H9 (cell line): ENCODE measurements around the gene VTN. TPM values are rescaled to one million over a fixed set of nuclear protein-coding genes. Genes with fewer than 3 reads are reported as not detected.

Source experiments
- DNase-seq: peaks from one replicate; pipeline ENCODE4 v3.0.0-alpha.2; 2017
- H2AFZ ChIP-seq: one replicate; pipeline ENCODE4 v1.6.1; 2013; ENCODE audit warnings: mild to moderate bottlenecking, low read length, control low read depth, moderate library complexity
- H2AK5ac ChIP-seq: 2 replicates; pipeline ENCODE4 v1.6.1; 2013; ENCODE audit warnings: low read length, control low read depth, mixed read lengths; ENCODE audit not compliant: insufficient read length
- H2BK120ac ChIP-seq: one replicate; pipeline ENCODE4 v1.6.1; 2013; ENCODE audit warnings: low read depth, mild to moderate bottlenecking, low read length, control low read depth, inconsistent platforms; ENCODE audit not compliant: poor library complexity, severe bottlenecking
- H2BK12ac ChIP-seq: 2 replicates; pipeline ENCODE4 v1.6.1; 2013; ENCODE audit warnings: low read length, control low read depth, mixed read lengths, low read depth; ENCODE audit not compliant: insufficient read length
- H2BK15ac ChIP-seq: 2 replicates; pipeline ENCODE4 v1.6.1; 2013; ENCODE audit warnings: low read depth, low read length, control low read depth
- H2BK20ac ChIP-seq: one replicate; pipeline ENCODE4 v1.6.1; 2013; ENCODE audit warnings: low read depth, mild to moderate bottlenecking, low read length, control low read depth, inconsistent platforms; ENCODE audit not compliant: poor library complexity, severe bottlenecking
- H2BK5ac ChIP-seq: 2 replicates; pipeline ENCODE4 v1.6.1; 2013; ENCODE audit warnings: low read length, control low read depth, mixed read lengths; ENCODE audit not compliant: insufficient read length
- H3K14ac ChIP-seq: 2 replicates; pipeline ENCODE4 v1.6.1; 2013; ENCODE audit warnings: low read length, control low read depth; ENCODE audit not compliant: insufficient read depth
- H3K18ac ChIP-seq: 2 replicates; pipeline ENCODE4 v1.6.1; 2013; ENCODE audit warnings: low read depth, mild to moderate bottlenecking, mixed read lengths, low read length, control low read depth; ENCODE audit not compliant: insufficient read length
- H3K23ac ChIP-seq: 2 replicates; pipeline ENCODE4 v1.6.1; 2013; ENCODE audit warnings: low read length, control low read depth, mixed read lengths, low read depth; ENCODE audit not compliant: insufficient read length
- H3K23me2 ChIP-seq: 2 replicates; pipeline ENCODE4 v1.6.1; 2013; ENCODE audit warnings: low read depth, mild to moderate bottlenecking, mixed read lengths, low read length, control low read depth; ENCODE audit not compliant: insufficient read length, poor library complexity, severe bottlenecking
- H3K27ac ChIP-seq: 2 replicates; pipeline ENCODE4 v1.5.1; 2013; ENCODE audit warnings: low read length, control low read depth, mixed read lengths, low read depth; ENCODE audit not compliant: insufficient read length
- H3K27me3 ChIP-seq: 2 replicates; pipeline ENCODE4 v1.6.1; 2013; ENCODE audit warnings: low read length, control low read depth, inconsistent platforms; ENCODE audit not compliant: insufficient read depth
- H3K4ac ChIP-seq: 2 replicates; pipeline ENCODE4 v1.6.1; 2013; ENCODE audit warnings: low read depth, mild to moderate bottlenecking, control low read depth, inconsistent platforms, low read length, moderate library complexity
- H3K4me1 ChIP-seq: 2 replicates; pipeline ENCODE4 v1.6.1; 2013; ENCODE audit warnings: low read length, control low read depth, inconsistent platforms; ENCODE audit not compliant: insufficient read depth
- H3K4me2 ChIP-seq: 2 replicates; pipeline ENCODE4 v1.6.1; 2013; ENCODE audit warnings: low read length, control low read depth, mixed read lengths; ENCODE audit not compliant: insufficient read length, insufficient read depth
- H3K56ac ChIP-seq: 2 replicates; pipeline ENCODE4 v1.6.1; 2013; ENCODE audit warnings: low read depth, mild to moderate bottlenecking, mixed read lengths, low read length, control low read depth; ENCODE audit not compliant: insufficient read length
- H3K79me1 ChIP-seq: 2 replicates; pipeline ENCODE4 v1.6.1; 2013; ENCODE audit warnings: low read depth, mild to moderate bottlenecking, moderate library complexity, low read length, control low read depth, inconsistent platforms; ENCODE audit not compliant: insufficient read depth, poor library complexity, severe bottlenecking
- H3K79me2 ChIP-seq: 2 replicates; pipeline ENCODE4 v1.6.1; 2013; ENCODE audit warnings: low read length, control low read depth, inconsistent platforms; ENCODE audit not compliant: insufficient read depth
- H3K9ac ChIP-seq: 2 replicates; pipeline ENCODE4 v1.6.1; 2013; ENCODE audit warnings: low read length, control low read depth, mixed read lengths; ENCODE audit not compliant: insufficient read length; ENCODE audit errors: extremely low read depth
- H3K9me3 ChIP-seq: one replicate; pipeline ENCODE4 v1.6.1; 2013; ENCODE audit warnings: low read depth, low read length, inconsistent platforms; ENCODE audit not compliant: control insufficient read depth
- H3T11ph ChIP-seq: one replicate; pipeline ENCODE4 v1.6.1; 2013; ENCODE audit warnings: mild to moderate bottlenecking, low read length, control low read depth, inconsistent platforms
- H4K20me1 ChIP-seq: one replicate; pipeline ENCODE4 v1.6.1; 2013; ENCODE audit not compliant: control insufficient read depth, insufficient read length, insufficient read depth
- H4K5ac ChIP-seq: 2 replicates; pipeline ENCODE4 v1.6.1; 2013; ENCODE audit warnings: low read depth, mild to moderate bottlenecking, mixed read lengths, low read length, control low read depth; ENCODE audit not compliant: insufficient read length
- H4K8ac ChIP-seq: replicated peaks from 2 replicates; pipeline ENCODE4 v1.6.1; 2013; ENCODE audit warnings: low read length, control low read depth, mixed read lengths, low read depth; ENCODE audit not compliant: insufficient read length
- H4K91ac ChIP-seq: 2 replicates; pipeline ENCODE4 v1.6.1; 2013; ENCODE audit warnings: low read depth, mild to moderate bottlenecking, moderate library complexity, mixed read lengths, low read length, control low read depth; ENCODE audit not compliant: insufficient read length
- H3K27ac Mint-ChIP-seq, 3 experiments: 2 replicates in 2 of 3; 3 replicates in 1 of 3; pipeline ENCODE4 v1.8.0; 2020 to 2021; ENCODE audit warnings: mixed read lengths in 3 of 3, mild to moderate bottlenecking in 1 of 3, moderate library complexity in 1 of 3
- H3K27me3 Mint-ChIP-seq: 2 replicates; pipeline ENCODE4 v1.8.0; 2021; ENCODE audit warnings: low read depth, mild to moderate bottlenecking, moderate library complexity, mixed read lengths
- H3K36me3 Mint-ChIP-seq, 3 experiments: 2 replicates in 2 of 3; 3 replicates in 1 of 3; pipeline ENCODE4 v1.8.0; 2020 to 2021; ENCODE audit warnings: low read depth in 3 of 3, mixed read lengths in 3 of 3; ENCODE audit not compliant: insufficient read depth in 1 of 3
- H3K4me1 Mint-ChIP-seq, 2 experiments: 2 replicates each; pipeline ENCODE4 v1.8.0; 2020; ENCODE audit warnings: mixed read lengths in 2 of 2
- H3K4me3 Mint-ChIP-seq, 2 experiments: 2 replicates in 1 of 2; 3 replicates in 1 of 2; pipeline ENCODE4 v1.8.0; 2020 to 2021; ENCODE audit warnings: mild to moderate bottlenecking in 2 of 2, mixed read lengths in 2 of 2, moderate library complexity in 1 of 2
- H3K9me3 Mint-ChIP-seq, 2 experiments: 2 replicates in 1 of 2; 3 replicates in 1 of 2; pipeline ENCODE4 v1.8.0; 2020; ENCODE audit warnings: mild to moderate bottlenecking in 2 of 2, mixed read lengths in 2 of 2, moderate library complexity in 1 of 2
- CTCF ChIP-seq: fragments of 200-600 bp; sonication (generic); conservative IDR thresholded peaks from 3 replicates; pipeline ENCODE4 v1.8.0; 2021; ENCODE audit warnings: antibody characterized with exemption, mild to moderate bottlenecking
- WGBS: extraction: QIAGEN DNeasy Blood & Tissue Kit; methylation state at CpG from one replicate; pipeline ENCODE4 v1.1.7; 2013; ENCODE audit warnings: missing lambda C conversion rate, low lambda C conversion rate, mixed read lengths; ENCODE audit not compliant: insufficient read length; ENCODE audit errors: extremely low coverage; 5-methylcytosine and 5-hydroxymethylcytosine counted together
- total RNA-seq: library from RNA; stranded (reverse); gene quantifications from 2 replicates; pipeline ENCODE4 v1.2.1, GENCODE V29; 2021

VTN gene
- total RNA-seq, 1 experiment from 2014 or later: not detected

GRCh38 chr17:28366605-28367004, 3.5 kb downstream of the VTN start:
- Histone ChIP-seq H2BK120ac (no peak overlapping the region), H2BK20ac (no peak overlapping the region), H4K91ac (no peak overlapping the region), H3K9ac (no peak overlapping the region), H3K23ac (no peak overlapping the region), H3K9me3 (no peaks in the 10 kb centered on the region), H4K5ac (no peak overlapping the region), H3T11ph (no peak overlapping the region), H3K56ac (no peak overlapping the region), H3K4me1 (no peaks in the 10 kb centered on the region), H2AK5ac (no peak overlapping the region), H4K8ac (no peak overlapping the region), H2AFZ (no peak overlapping the region), H3K23me2 (peaks cover 1% of the 10 kb centered on the region), H2BK12ac (no peak overlapping the region), H3K79me2 (no peaks in the 10 kb centered on the region), H2BK15ac (no peak overlapping the region), H3K14ac (no peak overlapping the region), H3K18ac (no peak overlapping the region), H3K4ac (no peak overlapping the region), H3K4me2 (no peak overlapping the region), H4K20me1 (no peaks in the 10 kb centered on the region), H3K79me1 (no peaks in the 10 kb centered on the region), H3K27ac (no peak overlapping the region), H3K27me3 (no peaks in the 10 kb centered on the region), H2BK5ac (no peak overlapping the region)
- H3K27me3 Mint-ChIP-seq: peaks cover 1% of the 10 kb centered on the region
- peaks cover 2 to 6% (median 5%) of the 10 kb centered on the region in 3 experiments; a peak in 5 of 7 replicates for H3K36me3 Mint-ChIP-seq
- peaks cover 14 to 18% of the 10 kb centered on the region in 2 experiments for H3K4me1 Mint-ChIP-seq
- peak; percentile 45 for TF ChIP-seq CTCF
- no CpG with 5 or more reads among the region's 1 CpG for WGBS
- peak; percentile 34 for DNase-seq
- H3K9me3 Mint-ChIP-seq: no peaks in the 10 kb centered on the region; a peak in 1 of 5 replicates
- H3K4me3 Mint-ChIP-seq: no peak overlapping the region
- no peak overlapping the region for H3K27ac Mint-ChIP-seq
